CD4-positive, alpha-beta T cell treated with Interferon gamma for 1 hour (primary cell): ENCODE data around the gene CFAP52.
"Not testable (repeated sequence)": the region's sequence is repeated elsewhere in the genome, so short reads cannot be mapped to it uniquely, and the experiment has no call there.

Source experiments
- DNase-seq: peaks from one replicate; pipeline ENCODE4 v3.0.0-alpha.2; 2020

CFAP52 gene, protein sequence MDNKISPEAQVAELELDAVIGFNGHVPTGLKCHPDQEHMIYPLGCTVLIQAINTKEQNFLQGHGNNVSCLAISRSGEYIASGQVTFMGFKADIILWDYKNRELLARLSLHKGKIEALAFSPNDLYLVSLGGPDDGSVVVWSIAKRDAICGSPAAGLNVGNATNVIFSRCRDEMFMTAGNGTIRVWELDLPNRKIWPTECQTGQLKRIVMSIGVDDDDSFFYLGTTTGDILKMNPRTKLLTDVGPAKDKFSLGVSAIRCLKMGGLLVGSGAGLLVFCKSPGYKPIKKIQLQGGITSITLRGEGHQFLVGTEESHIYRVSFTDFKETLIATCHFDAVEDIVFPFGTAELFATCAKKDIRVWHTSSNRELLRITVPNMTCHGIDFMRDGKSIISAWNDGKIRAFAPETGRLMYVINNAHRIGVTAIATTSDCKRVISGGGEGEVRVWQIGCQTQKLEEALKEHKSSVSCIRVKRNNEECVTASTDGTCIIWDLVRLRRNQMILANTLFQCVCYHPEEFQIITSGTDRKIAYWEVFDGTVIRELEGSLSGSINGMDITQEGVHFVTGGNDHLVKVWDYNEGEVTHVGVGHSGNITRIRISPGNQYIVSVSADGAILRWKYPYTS

DNA sequence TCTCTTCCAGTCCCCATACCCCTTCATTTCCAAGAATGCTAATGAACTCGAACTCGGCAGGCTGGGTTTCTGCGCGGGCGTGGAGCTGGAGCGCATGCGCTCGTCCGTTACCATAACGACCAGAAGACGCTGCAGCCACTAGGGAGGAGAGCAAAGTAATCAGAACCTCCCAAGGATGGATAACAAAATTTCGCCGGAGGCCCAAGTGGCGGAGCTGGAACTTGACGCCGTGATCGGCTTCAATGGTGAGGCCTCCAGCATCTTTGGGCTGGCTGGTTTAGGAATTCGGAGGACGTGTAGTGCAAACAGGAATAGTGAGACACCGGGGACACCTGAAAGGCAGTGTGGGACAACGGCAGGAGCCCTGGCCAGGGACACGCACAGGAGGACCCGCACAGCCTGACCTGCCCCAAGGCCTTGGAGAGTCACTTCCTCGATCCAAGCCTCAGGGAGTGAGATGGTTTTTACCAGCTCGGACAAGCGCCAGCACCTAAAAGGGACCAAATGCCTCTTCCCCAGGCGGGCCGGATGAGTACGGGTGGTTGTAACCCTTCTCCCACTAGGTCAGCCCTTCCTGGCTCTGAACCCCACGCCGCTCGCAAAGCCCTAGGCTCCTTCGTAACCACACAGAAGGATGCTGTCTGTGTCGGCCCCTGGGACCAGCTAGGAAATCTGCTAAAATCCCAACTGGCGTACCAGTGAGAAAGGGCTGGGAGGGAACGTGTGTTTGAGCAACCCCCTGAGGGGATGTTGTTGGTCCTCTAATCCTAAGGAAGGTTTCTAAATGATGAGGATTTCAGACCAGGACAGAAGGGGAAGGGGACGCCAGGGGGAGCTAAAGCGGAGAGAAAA, at the start of gene CFAP52:
TSS of gene CFAP52 (plus strand) at position 122 of the 852 bp plus-strand sequence. CDS start at position 176, 54 bp downstream.
- peak; percentile 75 for DNase-seq

DNA sequence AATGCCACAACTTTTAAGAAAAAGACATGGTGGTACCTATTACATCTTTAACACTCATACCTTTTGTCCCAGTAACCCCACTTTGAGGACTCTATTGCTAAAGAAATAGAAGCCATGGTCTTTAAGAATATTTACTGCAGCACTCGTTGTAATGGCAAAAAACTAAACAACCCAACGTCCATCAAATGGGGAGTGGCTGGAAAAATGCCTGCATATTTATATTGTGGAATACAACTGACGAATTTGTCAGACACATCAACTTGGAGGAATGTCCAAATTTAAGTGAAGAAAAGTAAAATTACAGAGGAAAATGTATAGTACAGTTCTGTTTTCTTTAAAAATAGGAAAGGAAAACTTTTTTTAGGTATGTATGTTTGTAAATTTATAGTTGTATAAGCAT, 48.7 kb upstream of the CFAP52 start:
- DNase-seq, result no peak

DNA sequence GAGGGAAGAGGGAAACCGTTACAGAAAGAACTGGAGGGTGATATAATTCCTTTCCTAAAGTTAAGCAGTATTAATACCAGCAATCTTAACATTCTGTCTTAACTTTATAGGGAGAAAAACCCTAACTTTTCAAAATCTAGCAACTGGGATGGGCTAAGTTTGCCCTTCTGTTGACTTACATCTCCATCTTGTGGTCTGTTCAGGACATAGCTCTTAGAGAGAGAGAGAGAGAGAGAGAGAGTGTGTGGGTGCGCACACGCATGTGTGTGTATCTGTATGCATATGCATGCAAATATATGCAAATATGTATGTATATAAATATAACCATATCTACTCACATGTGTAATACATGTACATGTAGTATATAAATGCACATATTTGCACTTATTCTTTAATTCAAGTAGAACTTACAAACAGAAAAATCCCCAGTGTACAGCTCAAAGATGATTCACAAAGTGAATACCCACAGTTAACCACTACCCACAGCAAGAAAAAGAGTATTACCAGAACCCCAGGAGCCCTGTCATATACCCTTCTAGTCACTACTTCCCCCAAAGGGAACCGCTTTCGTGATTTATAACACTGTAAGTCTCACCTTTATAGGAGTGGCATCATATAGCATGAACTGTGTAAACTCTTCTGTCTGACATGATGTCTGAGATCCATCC, 47.3 kb upstream of the CFAP52 start:
- no peak for DNase-seq

DNA sequence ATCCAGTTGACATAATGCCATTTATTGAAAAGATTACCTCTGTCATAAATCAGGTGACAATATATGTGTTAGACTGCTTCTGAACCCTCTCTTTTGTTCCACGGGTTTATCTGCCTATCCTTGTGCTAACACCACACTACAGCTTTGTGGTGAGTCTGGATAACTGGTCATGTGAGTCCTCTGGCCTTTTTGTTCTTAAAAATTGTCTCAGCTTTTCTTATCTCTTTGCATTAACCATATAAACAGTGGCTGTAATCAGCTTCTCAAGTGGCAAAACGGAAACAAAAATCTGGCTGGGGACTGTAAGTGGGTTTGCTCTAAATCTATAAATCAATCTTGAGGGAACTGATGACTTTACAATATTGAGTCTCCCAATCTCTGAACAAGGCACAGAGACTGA, 45.4 kb upstream of the CFAP52 start:
- DNase-seq, result no peak

DNA sequence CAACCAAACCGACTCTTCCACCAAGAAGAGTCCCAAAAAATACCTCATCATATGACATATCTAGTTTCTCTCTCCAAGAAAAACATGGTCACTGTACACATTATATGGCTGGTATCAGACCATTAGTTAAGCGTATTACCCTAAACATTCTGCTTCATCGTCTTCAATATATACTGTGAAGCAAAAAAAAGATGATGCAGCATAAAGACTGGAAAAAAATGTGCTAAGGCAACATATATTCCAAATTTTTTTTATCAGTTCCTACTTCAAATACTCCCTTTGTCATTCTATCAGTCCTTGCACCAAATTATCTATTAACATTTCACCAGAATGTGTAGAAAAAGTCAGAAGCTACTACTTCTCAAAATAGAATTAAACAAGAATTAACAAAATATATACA, 43.7 kb upstream of the CFAP52 start:
- DNase-seq, result no peak

DNA sequence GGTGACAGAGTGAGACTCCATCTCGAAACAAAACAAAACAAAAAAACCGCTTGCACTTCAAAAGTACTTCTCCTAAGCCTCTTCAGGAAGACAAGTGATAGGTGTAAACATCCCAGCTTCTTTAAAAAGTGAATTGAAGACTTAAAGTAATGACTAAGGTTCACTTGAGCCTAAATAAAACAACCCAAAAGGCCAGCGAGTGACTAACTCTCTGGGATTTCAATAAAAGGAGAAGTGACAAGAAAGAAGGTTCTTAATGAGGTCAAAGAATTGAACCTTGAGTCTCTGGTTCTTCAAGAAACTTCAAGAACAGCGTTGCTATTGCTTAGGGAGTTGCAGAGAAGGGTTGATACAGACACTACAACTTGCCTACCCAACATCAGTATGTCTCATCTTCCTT, 43.0 kb upstream of the CFAP52 start:
- no peak for DNase-seq

DNA sequence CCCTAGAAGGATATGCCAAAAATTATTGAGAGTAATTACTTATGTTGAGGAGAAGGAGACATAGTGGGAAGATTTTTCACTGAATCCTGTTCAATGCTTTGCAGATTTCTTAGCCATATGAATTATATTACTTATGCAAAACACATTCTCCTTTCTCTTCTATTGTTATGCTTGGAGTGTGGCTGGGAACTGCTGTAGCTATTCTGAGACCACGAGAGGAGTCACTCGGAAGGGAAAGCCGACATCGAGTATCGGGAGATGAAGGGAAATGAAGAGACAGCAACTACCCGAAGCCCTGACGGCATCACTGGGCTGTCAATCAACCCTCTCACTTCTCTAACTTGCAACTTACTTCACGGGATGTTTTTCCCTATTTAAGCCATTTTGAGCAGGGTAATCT, 40.4 kb upstream of the CFAP52 start:
- DNase-seq, result no peak

DNA sequence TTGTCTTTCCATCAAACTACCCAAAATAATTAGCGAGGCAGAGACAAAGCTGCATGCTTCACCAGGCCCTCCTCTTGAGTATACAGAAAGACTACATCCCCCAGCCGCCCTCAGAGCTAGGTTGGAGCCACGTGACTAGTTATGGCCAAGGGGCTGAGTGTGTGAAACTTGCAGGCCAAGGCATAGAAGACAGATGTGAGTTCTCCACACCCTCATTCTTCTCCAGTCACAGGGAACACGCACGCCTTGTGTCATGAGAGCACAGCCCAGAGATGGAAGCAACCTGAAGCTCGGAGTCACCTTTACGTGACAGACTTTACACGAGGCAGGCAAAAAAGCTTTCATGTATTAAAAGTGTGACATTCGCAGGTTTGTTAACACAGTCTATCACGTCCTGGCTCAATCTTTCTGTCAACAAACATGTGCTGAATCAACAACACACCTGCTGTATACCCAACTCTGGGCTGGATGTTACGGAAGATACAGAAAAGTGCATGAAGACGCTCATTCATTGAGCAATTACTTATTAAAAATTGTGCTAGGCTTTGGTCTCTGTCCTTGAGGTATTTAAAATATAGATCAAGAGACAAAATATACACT, 39.2 kb upstream of the CFAP52 start:
- DNase-seq, result no peak

DNA sequence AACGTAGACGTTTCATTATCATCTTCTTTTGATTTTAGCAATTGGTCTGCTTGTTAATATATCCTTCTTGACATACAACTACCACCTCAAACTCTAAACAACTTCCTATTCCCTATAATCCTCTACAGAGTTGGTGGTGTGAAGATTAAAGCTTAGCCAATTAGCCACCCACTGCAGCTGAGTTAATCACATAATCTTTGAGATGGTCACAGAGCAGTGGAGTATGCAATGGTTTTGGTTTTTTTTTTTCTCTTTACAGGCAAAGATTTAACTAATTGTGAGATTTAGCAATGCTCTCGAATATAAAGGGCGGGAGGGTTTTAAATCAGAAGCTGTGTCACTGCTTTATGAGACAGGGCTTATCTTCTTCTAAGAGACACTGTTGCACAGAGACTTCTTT, 37.8 kb upstream of the CFAP52 start:
- no peak for DNase-seq

DNA sequence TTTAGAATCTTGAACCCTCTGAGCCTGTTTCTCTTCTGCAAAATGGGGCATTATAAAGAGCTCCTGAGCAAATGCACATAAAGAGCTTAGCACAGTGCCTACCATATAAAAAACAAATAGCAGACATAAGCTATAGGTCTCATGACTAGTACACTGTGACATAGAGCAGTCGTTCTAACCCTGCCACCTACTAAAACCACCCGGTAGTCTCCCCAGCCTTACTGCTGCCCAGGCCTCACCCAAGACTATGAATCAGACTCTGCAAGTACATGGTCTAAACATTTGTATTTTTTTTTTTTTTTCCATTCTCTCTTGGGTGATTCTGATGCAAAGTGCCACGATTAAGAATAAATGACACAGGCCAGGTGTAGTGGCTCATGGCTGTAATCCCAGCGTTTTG, 34.7 kb upstream of the CFAP52 start:
- DNase-seq, result no peak

DNA sequence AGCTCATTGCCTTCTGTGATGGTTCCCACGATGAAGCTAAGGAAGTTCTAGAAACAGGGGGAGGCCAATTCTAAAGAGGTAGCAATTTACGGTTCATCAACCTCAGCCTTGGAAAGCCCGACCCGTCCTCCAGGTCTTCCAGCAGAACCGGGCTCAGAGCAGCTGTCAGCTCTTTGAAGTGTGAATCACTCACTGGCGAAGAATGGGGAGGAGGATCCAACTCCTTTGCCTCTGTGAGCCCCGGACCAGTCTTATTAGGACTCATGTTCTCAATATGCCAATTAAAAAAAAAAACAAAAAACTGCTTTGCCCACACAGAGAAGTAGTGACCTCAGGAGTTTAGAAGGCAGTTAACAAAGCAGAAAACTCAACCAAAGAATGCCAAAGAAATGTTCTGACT, 32.2 kb upstream of the CFAP52 start:
- DNase-seq, result no peak

DNA sequence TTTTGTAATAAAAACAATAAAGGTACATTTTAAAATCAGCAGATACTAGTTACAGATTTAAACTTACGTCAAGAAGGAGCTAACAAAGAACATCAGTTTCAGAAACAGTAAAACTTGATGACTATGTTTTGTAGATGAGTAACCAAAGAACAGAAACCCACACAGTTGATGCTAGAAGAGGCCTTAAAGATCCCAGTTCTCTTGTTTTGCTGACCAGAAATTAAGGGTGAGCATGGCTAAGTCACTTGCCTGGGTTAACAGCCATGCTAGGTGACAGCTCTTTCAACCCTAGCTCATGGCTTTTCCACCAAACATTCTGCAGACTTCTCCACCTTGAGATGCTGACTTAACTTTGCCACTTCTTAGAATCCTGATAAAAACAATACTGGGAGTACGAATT, 27.2 kb upstream of the CFAP52 start:
- DNase-seq, result no peak

DNA sequence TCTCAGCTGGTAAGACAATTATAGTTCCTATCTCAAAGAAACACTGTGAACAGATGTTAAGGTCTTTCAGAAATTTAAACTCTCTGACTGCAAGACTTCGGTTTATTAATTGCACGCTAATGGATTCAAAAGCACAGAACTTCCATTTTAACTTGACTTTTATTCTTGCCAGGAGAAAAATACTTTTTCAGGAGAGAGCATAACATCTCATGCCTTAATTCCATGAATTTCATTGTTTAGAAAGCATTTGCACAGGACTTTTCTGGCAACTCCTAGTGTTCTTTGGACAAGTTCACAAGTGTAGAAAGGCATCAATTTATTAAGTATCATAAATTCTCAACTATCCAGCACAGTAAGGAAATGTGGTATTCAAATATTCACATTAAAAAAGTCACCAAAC, 23.3 kb upstream of the CFAP52 start:
- no peak for DNase-seq

DNA sequence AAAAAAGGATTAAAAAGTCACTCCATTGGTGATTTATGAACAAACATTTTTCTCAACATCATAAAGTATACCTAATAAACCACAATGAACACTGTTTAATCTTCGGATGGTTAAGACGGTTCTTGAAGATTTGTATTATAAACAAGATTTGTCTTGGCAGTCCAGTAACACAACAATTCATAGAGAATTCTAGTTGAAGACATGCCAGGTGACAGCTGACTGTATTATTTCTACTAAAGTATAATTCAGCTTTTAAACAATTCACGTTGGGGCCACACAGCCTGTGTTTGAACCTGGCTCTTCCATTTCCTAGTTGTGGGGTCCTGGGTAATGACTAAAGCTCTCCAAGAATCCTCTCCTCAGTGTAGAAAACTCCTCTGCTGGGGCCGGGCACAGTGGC, 22.8 kb upstream of the CFAP52 start:
- no peak for DNase-seq

DNA sequence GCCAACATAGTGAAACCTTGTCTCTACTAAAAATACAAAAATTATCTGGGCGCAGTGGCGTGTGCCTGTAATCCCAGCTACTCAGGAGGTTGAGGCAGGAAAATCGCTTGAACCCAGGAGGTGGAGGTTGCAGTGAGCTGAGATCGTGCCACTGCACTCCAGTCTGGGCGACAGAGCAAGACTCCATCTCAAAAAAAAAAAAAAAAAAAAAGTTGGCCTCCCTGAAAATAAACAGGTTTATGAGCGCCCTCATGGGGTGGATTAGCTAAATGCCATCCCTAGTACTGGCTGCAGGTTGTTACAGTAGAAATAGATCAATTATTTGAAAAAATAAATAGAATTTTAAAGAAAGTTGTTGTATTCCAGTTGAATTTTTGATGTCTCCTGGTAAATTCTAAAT, 21.7 kb upstream of the CFAP52 start:
- peak; percentile 18 for DNase-seq

DNA sequence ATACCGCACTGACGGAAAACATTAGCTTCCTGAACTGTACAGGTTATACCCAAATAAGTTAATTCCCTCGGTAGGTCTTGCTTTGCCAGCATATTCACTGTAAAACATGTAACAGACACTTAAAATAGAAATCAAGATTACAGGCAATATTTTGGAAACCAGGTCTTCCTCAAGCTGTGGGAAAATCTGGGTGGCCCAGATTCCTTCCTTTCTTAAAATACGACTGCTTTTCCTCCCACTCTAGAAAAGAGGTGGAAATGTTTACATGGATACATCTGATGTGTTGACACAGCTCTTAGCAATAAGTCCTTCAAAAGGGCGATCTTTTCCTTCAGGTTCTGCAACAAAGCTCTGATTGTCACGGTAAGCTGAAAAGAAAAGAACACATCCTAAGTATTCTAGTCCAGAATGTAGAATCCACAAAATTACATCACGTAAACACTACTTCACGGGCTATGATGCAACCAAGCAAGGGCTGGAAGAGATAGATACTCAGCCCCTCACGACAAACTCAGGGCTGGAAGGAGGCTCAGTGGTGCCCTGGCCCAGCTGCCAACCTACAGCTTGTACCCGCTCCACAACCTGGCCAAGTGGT, 19.2 kb upstream of the CFAP52 start:
- DNase-seq, result no peak

DNA sequence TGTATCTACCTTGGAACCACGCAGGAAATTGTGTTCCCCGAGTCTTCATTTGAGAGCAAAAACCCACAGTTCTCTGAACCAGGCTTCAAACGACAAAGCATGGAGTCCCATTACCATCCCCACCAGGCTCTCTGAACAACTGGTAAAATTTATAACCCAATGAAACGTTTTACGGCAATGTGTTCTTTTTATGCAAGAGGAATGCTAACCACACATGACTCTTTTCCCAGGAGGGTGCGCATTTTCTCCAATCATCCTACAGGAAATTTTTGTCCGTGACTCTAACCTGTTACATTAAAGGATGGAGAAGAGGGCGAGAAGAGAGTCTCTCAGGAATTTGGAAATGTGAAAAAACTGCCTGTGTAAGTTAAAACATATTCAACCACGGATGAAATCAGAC, 18.6 kb upstream of the CFAP52 start:
- DNase-seq, result no peak

DNA sequence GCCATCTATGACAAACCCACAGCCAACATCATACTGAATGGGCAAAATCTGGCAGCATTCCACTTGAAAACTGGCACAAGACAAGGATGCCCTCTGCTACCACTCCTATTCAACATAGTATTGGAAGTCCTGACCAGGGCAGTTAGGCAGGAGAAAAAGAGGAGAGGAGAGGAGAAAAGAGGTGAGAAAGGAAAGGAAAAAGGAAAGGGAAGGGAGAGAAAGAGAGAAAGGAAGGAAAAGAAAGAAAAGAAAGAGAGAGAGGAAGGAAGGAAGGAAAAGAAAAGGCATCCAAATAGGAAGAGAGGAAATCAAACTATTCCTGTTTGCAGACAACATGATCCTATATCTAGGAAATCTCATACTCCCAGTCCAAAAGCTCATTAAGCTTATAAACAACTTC, 12.3 kb upstream of the CFAP52 start:
- no peak for DNase-seq

DNA sequence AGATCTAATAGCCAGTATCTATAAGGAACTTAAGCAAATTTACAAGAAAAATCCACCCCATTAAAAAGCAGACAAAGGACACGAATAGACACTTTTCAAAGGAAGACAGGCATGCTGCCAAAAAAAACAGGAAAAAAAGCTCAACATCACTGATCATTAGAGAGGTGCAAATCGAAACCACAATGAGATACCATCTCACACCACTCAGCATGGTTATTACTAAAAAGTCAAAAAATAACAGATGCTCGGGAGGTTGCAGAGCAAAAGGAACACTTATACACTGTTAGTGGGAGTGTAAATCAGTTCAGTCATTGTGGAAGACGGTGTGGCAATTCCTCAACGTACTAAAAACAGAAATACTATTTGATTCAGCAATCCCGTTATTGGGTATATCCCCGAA, 10.4 kb upstream of the CFAP52 start:
- no peak for DNase-seq

DNA sequence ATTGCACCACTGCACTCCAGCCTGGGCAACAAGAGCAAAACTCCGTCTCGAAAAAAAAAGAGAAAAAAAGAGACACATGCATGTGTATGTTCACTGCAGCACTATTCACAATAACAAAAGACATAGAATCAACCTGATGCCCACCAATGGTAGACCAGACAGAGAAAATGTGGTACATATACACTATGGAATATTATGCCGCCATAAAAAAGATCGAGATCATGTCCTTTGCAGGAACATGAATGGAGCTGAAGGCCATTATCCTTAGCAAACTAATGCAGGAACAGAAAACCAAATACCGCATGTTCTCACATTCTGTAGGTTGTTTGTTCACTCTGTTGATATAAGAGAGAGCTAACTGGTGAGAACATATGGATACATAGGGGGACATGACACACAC, 9.7 kb upstream of the CFAP52 start:
- not testable (repeated sequence) for DNase-seq

DNA sequence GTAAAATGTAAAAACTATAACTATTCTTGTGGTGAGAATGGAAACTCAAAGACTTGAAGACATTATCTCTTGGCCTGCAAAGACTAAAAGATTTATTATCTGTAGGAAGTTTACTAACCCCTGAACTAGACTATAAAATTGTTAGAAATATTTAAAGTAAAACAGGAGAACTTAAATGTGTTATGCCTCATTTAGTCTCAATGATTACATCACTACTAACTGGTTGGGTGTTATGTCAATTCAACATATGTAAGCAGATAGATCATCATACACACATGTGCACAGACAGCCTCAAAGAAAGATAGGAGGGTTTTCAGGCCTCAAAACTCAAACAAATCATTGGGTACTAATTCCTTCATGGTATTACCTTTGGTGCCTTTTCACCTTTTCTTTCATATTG, 8.4 kb upstream of the CFAP52 start:
- no peak for DNase-seq

DNA sequence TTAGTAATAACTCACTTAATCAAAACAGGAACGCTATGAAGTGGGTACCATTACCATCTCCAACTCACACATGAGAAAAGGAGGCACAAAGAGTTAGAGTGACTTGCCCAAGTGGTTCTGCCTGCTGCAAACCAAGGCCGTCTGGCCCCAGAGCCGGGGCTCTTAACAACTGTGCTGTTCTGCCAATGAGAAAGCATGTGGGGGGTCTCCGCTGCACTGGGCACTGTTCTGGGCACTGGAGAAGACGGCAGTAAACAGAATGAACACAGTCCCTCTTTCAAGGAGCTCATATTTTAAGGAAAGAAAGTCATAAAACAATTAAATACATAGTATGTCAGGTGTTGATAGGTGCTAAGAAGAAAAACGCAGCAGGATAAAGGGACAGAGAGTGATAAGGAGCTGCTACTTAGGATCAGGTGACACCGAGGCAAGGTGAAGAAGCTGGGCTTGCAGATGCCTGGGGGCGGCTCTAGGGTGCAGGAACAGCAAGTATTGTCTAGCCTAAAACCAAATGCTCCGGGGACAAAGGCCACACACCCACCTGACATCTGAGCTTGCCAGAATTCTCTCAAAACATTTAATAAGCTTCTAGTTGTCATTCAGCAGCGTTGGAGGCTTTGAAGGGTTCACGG, 7.4 kb upstream of the CFAP52 start:
- no peak for DNase-seq
